ENCODE results near the gene ZMYND8.
"Not testable (repeated sequence)": the region's sequence is repeated elsewhere in the genome, so short reads cannot be mapped to it uniquely, and the experiment has no call there.

The ZMYND8 gene

DNA sequence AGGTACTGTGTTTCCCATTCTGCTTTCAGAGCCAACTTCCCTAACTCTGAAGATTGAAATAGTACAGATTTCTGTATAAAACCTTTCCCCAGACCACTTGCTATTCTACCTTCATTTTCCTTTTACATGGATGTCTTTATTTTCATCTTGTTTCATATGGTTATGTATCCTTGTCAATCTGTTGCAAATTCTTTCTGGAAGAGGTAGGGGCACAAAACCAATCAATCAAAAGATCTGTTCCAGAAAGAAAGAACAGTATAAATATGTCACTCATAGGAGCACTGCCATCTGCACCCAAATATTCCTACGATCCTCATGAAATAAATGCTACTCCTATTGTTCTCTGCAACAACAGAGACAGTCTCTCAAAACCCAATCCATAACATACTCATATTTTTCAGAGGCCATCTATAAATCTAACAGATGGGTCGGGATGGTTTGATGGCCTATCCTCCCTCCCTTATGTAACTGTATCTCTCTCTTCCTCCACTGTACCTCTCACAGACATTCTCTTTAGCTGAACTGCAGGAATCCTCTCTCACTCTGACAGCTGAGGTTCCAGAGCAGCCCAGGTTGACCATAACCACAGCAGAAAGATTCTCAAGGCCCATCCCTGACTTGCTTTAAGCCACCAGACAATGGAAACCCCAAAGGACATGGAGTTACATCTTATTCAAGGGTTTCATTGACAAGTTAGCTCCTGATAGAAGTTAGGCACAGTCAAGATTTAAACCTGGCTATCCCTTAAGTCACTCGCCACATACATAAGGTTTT lies 112.8 kb downstream of the ZMYND8 start:
- DNase-seq, result no peak

DNA sequence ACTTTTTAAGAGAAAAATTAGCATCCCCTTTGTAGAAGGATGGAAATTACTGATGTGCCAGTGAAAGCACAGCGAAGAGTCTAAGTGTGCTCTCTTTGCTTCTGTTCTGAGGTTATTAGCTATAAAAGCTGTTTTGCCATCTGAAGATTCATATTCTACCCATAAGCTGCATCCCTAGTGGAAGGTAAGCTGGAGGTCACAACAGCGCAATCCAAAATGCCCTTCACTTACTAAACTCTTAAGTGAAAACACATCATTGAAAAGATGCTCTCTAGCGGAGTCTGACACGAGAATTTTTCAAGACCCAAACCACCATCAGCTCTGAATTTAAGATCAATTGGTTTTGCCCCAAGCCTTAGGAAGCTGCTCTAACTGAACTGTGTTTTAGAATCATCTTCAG lies 113.5 kb downstream of the ZMYND8 start:
- DNase-seq, result no peak

DNA sequence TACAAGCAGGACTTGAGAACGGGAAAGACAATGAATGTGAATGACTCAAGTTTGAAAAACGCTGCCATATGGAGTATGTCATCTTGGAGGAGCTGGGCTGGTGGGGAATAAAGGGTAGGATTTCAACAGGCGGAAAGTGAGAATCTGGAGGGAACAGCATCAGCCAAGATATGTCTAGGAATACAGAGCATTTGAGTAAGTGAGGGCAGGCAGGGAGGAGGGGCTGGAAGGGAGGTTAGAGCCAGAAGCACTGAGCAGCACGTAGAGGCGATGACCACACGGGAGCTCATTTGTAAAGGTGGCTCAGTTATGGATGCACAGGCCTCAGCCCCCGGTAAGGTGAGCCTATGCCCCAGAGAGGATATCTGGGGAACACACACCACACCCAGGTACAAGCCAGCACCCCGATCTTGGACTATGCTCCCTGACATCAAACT lies 115.1 kb downstream of the ZMYND8 start:
- DNase-seq, result no peak

DNA sequence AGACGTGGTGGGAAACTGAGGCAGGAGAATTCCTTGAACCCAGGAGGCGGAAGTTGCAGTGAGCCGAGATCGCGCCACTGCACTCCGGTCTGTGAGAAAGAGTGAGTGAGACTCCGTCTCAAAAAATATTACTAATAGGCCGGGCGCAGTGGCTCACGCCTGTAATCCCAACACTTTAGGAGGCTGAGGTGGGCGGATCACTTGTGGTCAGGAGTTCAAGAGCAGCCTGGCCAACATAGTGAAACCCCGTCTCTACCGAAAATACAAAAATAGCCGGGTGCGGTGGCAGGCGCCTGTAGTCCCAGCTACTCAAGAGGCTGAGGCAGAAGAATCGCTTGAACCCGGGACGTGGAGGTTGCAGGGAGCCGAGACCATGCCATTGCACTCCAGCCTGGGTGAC lies 116.4 kb downstream of the ZMYND8 start:
- DNase-seq, result not testable (repeated sequence)

DNA sequence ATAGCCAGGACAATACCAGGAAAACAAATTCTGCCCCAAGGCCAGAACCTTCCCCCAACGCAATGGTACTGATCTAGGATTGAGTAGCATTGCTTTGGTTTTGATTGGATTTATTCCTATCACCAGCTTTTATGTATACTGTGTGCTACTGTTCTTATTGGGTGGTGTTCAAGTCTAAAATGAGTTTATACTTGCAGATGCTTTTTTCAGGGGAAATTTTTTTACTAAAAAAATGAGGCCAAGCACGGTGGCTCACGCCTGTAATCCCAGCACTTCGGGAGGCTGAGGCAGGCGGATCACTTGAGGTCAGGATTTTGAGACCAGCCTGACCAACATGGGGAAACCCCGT lies 116.8 kb downstream of the ZMYND8 start:
- no peak for DNase-seq

DNA sequence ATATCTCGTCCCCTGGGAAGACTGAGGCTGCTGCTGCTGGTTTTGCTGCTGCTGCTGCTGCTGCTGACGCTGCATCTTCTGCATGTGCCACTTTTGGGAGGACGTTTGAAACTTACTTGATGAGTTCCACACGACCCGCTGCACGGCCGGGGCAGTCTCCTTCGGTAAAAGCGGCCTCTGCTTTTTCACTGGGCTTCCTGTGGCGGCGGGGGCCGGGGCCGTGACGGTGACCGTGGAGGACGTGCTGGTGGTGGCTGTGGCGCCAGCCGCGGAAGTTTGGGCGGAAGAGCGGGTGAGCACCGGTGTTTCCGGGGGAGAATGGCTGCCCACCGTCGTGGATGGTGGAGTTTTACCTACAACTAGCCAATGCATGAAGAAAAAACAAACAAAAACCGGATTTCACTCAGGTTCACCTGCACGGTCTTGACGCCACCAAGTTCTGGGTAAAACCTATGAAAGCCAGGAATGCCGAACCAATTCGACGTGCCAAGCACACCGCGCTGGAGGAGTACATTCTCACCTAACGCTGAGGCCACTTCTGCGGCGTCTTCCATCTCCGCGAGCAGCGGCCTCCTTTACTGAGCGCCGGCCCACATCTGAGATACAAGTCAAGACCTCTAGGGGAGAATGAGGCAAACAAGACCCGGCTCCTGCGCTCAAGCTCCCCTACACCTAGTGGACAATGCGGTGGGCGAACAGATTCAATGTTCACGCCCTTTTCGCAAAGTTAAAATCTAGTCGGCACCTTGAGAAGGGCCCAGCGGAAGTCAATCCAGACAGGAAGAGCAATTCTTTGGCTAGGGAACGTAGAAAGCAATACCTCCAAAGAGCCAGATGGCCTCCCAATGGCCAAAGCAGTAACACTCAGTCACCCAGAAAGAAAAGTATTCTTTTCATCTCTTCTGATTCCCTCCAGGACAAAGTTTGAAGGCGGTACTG lies 117.5 kb downstream of the ZMYND8 start:
- no peak for DNase-seq

DNA sequence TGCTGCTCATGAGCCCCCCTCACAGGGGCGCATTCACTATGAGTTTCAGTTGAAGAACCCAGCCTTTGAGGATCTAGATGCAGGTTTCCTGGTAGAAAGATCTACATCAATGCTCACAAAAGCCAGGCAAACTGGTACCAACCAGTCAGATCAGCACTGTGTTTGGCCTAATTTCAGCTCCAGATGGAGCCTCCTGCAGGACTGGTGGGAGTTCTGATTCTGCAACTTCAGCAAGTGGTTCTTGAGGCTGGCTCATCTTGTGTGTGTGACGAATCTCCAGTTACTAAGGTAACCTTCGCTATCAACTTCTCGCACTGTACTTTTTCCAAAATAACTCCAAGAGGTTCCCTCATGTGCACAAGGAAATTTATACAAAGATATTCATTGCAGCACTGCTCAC lies 118.8 kb downstream of the ZMYND8 start:
- peak in 1 of 2 donors; percentile 47 for DNase-seq

DNA sequence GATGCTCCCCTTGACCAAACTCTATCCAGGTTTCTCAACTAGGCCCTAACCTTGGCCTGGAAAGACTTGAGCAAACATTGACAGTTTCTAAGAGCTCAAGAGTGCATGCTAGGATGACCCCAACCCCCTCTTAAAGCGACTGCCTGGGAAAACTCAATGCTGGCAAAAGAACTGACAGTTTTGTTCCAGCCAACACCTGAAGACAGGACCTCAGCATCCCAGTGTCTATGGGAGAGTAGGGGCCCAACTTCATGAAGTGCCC lies 119.9 kb downstream of the ZMYND8 start:
- no peak for DNase-seq

DNA sequence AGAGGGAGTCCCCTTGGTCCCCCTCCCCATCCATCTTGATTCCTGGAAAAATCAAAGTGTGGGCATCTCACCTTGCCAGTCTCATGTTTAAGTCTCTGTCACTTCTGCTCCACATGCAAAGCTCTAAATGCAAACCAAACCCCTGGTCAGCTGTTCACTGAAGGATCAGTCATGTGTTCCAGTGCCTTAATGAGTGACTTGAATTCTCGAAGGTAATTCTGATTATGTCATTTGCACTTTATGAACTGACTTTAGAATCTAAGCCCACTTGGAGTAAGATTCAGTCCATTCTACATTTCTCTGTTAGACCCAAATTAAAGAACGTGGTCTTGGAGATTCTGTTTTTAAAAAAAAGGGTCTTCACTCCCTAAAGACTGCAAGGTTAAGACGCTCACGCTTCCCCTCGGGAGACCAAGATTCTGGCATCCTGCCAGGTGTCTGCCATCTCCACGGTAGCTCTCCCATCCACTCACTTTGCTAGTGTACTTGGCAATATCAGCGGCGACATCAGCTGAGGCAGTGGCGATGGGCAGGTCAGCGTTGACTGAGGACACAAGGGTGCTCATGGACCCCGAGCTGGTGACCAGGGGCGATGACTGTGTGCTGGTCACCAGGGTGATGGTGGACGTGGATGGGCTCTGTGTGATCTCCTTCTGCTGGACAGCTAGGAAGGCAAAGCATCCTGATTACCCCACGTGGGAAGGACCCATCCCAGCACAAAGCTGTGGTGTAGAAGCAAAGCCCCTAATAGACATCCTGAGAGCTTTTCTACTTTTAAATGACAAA lies 120.5 kb downstream of the ZMYND8 start:
- DNase-seq, result no peak

DNA sequence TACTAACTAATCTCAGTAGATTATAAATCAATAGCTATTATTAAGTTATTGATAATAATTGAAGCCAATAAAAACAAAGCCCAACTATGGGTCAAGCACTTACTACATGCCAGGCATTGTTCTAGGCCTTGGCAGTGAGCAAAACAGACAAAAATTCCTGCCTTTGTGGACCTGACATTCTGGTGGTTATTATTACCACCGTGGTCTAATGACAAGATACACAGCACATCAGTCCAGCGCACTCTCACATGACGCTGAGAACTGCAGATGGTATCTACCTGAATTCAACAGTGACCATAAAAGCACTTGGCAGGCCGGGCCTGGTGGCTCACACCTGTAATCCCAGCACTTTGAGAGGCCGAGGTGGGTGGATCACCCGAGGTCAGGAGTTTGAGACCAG lies 121.4 kb downstream of the ZMYND8 start:
- DNase-seq, result no peak

DNA sequence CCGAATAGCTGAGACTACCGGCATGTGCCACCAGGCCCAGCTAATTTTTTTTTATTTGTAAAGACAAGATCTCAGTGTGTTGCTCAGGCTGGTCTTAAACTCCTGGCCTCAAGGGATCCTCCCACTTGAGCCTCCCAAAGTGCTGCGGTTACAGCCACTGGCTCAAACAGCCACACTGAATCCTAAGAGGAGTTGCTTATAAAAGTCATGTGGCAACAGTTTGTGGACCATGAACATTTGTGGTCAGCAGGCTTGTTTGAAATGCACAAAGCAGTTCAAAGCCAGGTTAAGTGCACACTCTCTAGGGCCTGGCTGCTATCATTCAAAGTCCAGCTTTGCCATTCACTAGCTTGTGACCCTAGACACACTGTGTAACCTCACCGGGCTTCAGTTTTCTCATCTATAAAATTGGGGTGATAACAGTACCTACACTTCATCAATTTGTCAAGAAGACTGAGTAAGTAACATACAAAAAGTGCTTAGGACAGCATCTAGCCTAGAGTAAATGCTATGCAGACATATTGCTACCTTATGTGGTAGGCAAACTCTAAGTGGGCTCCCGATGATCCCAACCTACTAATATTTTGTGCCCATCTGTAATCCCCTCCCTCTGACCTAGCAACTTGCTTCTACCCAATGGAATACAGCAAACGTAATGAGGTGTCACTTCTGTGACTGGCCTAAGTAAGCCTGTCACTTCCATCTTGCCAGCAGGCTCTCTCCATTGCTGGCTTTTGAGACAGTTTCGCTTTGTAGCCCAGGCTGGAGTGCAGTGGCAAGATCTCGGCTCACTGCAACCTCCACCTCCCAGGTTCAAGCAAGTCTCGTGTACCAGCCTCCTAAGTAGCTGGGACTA lies 122.9 kb downstream of the ZMYND8 start:
- no peak for DNase-seq

DNA sequence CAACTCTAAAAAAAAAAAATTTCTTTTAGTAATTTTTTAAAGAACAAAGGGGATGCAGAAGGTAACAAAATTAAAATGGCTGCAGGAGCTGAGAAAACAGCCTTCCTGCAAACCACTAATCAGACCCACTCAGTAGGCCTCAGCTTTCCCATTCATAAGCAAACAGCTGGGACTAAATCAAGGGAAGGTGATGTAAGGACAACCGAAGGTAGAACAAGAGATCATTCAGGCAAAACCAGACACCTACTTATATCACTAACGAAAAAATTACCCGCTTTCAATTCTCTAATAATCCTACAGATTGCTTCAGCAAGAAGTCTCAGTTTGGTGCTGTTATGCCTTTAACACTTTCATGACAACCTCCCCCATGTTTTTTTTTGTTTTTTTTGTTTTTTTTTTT lies 124.0 kb downstream of the ZMYND8 start:
- no peak for DNase-seq

DNA sequence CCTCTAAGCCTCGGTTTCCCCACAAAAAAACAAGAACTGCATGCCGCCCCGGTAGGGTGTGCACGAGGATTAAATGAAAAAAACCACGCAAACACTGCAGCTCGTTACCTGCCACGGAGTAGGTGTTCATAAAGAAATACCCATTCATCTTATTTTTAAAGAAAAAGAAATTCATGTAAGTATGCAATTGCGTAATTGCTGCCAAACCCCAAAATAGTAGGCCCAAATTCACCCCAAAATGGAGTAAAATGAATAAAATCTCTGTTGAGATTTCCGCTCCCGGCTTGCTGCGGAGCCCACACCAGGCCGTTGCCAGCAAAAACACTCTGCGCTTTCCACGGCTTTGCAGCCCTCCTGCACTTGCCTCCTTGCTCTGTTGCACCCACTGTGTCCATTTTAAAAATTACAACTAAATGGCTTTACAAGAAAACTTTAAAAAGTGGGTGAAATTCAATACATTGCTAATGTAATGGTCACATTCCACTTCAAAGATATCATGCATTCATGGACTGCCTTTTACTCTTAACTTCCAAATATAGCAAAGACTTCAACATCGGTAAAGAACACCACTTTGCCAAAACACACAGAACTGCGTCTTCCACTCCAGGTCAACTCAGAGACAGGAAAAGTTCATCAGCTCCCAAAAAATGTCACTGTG lies 125.0 kb downstream of the ZMYND8 start:
- no peak for DNase-seq

DNA sequence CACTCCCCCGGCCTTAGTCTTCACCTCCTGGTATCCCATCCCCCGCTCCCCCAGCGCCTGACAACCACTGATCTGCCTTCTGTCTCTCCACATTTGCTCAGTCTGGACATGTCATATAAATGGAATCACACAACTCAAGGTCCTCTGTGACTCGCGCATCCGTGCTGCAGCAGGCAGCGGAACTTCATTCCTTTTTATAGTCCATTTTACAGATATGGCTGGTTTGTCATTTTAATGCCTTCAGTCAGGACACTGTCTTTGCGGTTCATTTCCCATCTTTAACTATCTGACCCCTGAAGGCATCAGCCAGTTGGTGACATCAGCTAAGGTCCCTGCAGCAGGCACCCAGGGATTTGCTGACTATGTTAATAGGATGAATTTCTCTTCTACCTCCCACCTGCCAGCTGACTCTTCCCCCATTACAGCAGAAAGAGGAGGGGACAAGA lies 125.7 kb downstream of the ZMYND8 start:
- no peak for DNase-seq

DNA sequence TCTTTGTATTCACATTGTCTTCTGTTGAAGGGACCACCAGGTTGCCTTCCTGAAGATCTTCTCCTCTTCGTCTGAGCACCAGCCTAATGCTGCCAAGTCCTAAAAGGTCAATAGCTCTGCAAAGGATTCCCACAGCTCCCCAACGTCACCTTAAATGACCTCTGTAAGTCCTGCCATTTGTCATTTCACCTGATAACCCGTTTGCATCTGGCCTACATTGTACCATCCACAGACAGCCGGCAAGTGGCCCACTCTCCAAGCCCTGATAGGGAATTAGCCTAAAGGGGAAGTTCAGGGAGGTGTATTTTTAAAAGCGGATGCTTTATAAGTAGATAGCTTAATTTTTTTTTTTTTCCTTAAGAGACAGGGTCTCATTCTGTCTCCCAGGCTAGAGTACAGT lies 127.8 kb downstream of the ZMYND8 start:
- DNase-seq, result no peak

DNA sequence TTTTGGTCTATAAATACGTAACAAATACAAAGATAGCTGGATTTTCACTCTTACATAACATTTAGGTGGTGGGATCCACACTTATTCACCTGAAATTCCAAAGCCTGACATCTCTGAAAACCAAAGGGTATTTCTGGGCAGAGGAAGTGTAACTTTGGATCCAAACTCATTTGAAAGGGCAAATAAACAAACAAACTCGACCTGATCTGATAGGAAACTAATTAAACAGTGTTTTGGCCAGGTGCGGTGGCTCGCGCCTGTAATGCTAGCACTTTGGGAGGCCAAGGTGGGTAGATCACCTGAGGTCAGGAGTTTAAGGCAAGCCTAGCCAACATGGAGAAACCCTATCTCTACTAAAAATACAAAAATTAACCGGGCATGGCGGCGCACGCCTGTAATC lies 128.9 kb downstream of the ZMYND8 start:
- DNase-seq, result no peak

DNA sequence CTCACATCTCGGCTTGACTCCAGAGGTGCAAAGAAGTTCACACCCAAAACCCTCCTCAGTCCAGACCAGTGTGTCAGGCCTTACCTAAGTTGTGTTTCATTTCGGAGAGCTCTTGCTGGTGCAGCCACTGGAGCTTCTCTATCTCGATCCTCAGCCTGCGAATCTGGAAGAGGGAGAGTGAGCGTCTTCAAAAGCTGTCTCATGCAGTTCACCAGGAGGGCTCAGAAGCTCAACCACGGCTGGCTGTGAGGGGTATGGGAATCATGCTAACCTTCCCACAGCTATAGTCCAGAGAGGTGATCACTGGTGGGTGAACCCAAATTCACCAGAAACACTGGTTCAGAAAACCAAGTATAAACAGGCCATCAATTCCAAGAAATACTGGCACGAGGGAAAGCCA lies 129.4 kb downstream of the ZMYND8 start:
- DNase-seq, result no peak

DNA sequence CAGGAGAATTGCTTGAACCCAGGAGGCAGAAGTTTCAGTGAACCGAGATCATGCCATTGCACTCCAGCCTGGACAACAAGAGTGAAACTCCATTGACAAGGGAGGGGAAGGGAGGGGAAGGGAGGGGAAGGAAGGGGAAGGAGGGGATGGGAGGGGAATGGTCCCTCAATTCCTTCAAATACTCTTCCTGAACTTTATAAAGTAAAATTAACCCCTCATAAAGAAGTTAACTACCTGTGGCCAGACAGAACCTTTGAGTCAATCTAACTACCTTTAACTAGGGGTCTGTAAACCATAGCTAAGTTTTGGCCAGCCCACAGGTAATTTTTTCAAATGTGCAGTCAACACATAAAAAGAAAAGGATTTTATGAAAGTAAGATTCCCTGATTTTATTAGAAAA lies 131.0 kb downstream of the ZMYND8 start:
- no peak for DNase-seq

DNA sequence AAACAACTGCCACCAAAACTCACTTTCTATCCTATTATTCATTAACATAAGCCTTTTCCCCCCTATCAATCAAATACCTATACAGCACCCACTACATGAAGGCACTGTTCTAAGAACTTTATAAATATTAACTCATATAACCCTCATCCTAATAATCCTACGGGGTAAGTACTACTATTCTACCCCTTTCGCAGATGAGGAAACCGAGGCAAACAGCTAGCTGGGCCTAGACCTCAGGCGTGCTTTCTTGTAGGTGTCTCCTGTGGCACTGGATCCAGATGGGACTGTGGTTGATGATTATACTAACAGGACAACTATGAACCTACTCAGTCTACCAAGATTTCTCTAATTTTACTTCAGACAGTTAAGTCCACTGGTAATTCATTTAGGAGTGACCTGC lies 131.6 kb downstream of the ZMYND8 start:
- no peak for DNase-seq

DNA sequence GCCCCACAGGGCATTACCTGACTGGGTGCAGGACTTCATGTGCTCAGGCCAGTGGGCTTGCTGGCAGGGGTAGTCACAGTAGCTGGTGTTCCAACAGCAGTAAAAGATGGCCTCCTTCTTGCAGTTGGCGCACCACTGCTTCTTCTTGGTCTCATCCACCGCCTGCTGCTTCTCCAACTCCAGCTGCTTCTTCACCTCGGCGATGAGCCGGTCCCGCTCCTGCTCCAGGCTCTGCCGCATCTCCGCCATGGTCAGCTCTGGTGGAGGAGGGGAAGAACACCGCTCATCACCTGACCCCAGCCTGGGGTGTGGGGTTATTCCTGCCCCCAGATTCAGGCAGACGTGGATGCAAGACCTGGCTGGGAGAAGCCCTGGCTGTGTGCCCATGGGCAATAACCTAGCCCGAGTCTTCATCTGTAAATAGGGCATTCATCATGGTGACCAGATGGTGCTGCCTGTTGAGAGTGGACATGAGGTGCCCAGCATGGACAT lies 132.2 kb downstream of the ZMYND8 start:
- no peak for DNase-seq

DNA sequence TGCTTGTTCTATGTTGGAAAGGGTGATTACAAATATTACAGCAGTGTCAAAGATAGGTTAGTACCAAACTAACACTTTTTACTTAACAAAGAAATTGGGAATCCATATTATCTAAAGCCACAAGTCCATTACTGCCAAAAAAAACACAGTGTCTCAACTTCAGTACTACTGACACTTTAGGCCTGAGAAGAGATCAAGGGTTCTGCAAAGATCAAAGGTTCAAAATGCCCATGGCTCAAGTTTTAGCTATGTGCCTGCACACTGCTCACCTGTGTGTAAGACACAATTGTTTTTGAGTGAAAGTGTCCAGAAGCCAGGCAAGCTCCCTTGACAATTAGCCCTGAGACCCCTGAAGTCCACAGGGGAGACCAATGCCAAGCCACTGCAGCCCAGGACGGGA lies 132.6 kb downstream of the ZMYND8 start:
- DNase-seq, result no peak

All from hippocampal formation (tissue), 2 donors.